SKM-1 treated with dmso at 0.1 percent for 144 hours (cell line): ENCODE results near the gene NEU4.
"Not testable (repeated sequence)": the region's sequence is repeated elsewhere in the genome, so short reads cannot be mapped to it uniquely, and the experiment has no call there.

Experiments
- DNase-seq: peaks from one replicate; lab custom pipeline; 2025; ENCODE audit not compliant: unreplicated experiment; lab: John Stamatoyannopoulos, UW

The NEU4 gene

GRCh38 chr2:241774419-241775222 lies 34.4 kb upstream of the NEU4 start:
- no peak for DNase-seq

DNA sequence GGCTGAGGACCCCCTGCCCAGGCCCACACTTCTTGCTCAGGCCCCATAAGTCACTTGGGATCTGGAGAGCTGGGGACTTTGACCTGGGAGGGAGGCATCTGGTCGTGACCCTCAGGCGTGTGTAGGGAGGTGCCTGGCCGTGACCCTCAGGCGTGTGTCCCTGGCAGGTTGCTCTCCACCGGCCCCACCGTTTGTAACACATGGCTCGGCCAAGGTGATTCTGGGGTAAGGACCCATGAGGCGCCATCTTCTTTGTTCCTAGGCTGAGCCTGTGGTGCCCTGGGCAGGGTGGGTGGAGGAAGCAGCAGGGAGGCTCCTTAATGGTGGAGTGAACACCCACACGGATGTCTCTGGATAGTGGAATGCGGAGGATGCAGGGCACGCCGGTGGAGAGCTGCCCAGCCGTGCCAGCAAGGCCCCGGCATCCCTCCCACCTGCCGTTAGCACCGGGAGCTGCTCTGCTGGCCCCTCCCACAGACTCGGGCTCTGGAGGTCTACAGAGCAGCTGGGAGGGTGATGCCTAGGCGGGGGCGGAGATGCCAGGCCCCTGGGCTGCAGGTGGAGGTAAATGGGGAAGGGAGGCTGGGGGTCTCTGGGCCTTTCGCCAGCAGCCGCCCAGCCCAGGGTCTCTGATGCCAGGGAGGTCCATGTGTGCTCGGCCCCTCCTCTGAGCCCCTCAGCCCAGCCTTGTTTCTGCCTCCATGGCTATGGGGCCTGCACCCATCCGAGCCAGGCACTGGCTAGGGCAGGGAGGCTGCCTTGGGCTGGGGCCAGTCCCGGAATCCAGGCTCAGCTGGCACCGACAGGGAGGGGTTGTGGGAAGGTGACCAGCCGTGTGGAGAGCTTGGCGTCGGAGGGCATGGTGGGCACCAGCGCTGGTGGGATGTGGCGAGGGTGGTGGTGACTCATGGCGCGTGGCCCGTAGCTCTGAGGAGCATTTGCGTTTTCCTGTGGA lies 33.5 kb upstream of the NEU4 start:
- no peak for DNase-seq

DNA sequence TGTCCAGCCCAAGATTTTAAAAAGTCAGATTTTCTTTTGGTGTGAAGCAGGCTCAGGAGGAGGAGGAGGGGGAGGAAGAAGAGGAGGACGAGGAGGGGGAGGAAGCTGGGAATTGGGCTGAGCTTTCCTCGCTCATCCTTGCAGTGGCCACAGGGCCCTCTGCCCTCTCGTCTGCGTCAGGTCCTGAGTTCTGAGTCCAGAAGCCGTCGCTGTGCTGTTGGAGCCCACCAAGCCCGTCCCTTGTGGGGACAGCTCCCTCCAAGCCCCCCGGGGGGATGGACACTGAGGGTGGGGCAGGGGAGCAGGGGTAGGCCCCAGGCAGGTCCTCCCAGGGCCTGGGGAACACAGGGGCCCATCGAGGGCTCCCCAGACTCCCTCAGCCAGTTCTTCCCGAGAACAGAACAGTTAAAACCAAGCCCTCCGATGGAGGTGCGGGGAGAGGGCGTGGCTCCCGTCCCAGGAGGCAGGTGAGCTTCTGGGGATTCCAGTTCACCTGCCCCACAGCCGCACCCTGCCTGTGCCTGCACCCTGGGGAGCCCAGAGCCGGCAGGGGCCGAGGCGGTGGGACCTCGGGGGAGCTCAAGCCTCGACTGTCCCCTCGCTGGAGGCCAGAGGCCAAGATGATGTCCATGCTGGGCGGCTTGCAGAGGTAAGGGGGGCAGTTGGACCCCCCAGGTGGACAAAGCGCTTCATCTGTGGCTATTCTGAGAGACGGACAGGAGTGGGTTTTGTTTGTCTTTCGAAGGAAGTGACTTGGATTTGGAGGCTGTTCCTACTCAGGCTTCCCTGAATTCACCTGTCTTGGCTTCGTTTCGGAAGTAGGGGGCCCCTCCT lies 32.4 kb upstream of the NEU4 start, which contains the start of gene GAL3ST2:
TSS of gene GAL3ST2 (plus strand) at position 487 of the 834 bp plus-strand sequence. CDS start at position 621, 134 bp downstream.
- DNase-seq: no peak

DNA sequence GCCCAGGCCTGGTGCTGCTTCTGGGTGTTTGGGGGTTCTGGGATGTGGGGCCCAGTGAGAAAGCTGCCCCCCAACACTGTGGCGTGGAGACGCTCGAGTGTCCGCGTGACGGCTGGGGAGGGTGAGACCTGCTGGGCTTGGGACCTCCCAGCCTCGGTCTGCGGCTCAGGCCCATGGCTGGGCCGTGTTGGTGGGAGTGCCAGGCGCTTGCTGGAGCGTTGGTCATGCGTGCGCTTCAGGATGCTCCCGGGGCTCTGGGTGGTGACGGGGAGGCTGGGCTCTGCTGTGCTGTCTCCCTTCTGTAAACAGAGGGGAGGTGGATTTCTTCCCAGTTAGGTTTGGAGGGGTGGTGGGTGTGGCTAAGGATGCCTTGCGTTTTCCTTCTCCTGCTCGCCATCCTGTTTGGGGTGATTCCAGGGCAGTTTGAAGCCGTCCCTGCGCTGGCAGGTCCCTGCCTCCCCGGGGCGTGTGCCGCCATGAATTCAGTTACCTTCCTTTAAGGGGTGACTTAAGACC lies 31.8 kb upstream of the NEU4 start:
- no peak for DNase-seq

DNA sequence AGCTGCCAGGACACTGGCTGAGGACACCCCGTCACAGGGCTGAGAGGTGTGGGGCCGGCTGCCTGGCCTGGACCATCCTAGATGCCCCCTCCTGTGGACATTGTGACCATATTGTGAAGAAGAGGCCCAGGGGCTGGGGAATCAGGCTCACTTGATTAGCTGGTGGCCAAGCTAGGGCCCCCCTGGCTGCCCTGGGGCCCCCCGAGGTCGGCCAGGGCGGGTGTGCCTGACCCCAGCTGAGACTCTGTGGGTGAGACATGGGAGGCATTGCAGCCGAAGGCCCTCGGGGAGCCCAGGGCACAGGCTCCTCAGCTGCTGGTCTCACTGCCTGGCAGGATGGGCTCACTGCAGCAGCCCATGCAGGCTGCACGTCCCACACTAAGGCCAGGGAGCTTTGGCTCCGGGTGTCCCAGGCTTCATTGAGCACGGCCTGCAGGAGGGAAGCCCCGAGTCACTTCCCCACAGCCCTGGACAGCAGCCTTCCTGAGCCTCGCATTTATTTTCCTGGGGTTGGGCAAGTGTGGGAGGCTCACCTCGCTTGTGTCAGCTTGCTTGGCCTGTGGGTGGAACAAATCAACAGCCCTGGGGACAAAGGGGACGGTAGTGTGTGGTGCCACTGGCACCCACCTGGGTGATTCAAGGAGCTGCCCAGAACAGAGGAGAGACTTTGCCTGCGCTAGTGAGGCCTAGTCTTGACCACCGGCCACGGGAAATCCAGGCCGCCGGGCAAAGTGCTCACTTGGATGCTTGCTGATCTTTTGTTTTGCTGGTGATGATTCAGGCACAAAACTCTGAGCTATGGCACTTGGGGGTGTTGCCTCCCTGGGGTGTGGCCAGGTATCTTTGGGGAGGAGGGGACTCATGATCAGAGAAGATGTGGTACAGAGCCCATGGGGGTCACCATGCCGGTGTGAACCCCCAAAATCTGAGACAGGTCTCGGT lies 31.0 kb upstream of the NEU4 start:
- no peak for DNase-seq

DNA sequence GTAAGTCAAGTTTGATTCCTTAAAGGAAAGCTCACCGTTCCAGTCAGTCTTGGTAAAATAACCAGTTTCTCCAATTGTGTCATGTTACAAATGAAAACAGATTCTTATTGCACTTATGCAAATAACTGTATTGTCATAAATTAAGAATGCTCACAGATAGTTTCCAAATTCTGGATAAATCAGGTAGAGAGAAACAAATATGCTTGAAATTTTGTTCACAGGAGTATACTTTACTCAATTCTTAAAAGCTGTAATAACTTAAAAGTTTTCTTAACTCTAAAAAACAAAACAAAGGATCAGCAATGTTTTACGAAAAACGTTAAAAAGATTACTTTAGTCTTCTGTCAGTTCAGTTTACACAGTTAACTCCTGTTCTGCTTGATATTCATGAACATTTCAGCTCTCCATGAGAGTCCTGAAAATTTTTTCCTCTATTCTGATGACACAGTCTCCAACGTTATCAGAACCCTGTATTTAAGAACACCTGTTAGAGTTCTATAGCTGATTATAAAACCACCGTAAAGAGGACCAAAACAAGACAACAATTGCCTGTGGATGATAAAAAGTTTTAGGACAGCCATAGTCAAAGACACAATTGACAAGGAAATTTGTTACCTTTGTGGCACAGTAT lies 27.9 kb upstream of the NEU4 start:
- DNase-seq: no peak

DNA sequence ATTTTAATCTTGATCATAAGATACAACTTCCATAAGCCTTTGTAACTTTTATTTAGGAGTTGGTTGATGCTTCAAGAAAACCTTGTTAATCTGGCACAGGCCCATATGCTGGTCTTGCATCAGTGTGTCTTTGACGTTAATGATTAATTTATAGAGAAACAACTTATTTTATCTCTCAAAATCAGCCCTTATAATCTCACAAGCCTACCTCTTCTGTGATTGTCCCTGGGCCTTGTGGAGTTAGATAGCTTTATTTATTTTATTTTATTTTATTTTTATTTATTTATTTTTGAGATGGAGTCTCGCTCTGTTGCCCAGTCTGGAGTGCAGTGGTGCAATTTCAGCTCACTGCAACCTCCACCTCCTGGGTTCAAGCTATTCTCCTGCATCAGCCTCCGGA lies 26.9 kb upstream of the NEU4 start:
- DNase-seq: not testable (repeated sequence)

DNA sequence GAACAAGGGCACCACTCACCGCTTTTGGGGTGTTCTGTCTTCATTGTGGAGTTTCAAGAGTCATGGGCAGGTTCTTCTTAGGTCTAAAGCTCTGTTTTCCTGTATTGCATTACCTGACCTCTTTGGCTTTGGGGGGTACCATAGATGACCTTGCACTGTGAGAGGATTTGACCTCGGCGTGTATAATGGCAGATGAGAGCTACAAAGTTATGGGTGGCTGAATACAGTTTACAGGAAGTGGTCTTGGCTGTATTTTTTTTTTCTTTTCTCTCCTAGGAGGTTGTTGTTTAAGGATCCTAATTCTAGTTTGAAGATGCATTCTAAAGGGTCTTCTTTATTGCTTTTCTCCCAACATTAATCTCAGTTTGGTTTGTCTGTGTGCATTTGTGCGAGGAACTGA lies 20.9 kb upstream of the NEU4 start:
- DNase-seq: no peak

- DNase-seq: no peak
These were observed 20.4 kb upstream of the NEU4 start for GRCh38 chr2:241788572-241788971.

DNA sequence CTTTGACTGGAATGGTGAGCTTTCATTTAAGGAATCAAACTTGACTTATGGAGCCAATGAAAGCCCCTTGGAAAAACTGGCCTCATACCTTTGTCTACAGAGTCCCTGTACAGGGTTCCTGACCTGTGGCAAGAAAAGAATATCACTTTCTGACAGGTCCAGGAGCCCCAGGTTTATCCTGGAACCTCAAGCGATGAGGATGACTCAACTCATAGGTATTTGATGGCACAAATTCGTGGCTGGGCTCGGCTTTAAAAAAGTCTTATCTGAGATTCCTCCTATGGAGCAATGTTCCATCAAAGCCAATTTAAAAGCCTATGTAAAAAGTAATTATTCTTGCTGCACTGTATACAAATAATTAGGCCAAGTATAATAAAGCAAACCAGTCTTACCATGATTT lies 17.6 kb upstream of the NEU4 start:
- DNase-seq: not testable (repeated sequence)

DNA sequence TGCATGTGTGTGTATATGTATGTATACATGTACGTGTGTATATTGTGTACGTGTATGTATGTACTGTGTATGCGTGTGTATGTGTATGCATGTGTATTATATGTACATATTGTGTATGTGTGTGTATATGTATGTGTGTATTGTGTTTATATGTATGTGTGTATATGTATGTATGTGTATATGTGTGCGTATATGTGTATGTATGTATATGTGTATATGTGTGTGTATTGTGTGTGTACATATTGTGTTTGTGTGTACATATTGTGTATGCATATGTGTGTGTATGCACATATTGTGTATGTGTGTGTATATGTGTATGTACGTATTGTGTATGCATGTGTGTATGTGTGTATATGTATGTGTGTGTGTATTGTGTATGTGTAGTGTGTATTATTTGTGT lies 15.6 kb upstream of the NEU4 start:
- DNase-seq: no peak

DNA sequence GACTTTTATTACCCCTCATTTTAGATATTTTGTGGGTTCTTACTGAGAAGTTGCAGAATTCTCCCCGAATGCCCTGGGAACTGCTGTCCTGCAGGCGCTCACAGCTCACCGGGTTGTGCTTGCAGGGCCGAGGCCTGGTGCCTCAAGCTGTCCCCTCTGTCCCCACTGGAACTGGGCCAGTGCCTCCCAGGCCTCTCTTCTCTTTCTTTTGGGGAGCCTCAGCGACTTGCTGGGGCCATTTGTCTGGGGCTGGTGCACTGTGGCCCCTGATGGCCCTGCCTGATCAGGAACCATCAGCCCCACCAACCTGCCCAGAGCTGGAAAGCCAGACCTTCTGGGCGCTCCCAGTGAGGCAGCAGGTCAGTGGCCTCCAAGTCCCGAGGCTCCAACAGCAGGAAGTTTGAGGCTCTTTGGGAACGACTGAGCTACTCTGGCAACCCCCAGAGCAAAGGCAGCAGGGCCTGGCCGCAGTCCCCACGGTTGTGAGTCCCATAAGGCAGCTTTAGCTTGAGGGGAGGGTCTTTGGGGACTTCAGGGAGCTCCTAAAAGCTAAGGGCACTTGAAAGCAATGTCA lies 14.7 kb upstream of the NEU4 start:
- no peak for DNase-seq

- no peak for DNase-seq
These were observed 13.7 kb upstream of the NEU4 start for GRCh38 chr2:241795021-241795999.

DNA sequence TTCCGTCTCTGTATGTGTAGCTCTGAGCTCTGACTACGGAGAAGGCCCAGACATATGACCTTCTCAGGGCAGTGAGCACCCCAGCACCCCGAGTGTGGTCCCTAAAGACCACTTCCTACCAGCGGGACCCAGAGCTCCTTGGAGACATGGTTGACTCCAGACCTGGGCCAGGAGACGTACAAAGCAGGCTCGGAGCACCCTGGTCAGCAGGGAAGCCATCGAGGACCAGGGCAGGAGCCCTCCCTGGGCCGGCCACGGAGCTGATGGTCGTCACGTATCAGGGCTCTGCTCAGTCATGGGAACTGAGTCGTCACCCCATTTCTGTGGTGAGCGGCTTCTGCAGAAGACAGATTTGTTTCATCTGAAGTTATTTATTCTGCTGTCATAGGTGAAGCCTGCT lies 12.8 kb upstream of the NEU4 start:
- DNase-seq: no peak

- no peak for DNase-seq
These were observed 12.3 kb upstream of the NEU4 start for GRCh38 chr2:241796610-241797138.

- no peak for DNase-seq
These were observed 11.4 kb upstream of the NEU4 start for GRCh38 chr2:241797441-241798080.

DNA sequence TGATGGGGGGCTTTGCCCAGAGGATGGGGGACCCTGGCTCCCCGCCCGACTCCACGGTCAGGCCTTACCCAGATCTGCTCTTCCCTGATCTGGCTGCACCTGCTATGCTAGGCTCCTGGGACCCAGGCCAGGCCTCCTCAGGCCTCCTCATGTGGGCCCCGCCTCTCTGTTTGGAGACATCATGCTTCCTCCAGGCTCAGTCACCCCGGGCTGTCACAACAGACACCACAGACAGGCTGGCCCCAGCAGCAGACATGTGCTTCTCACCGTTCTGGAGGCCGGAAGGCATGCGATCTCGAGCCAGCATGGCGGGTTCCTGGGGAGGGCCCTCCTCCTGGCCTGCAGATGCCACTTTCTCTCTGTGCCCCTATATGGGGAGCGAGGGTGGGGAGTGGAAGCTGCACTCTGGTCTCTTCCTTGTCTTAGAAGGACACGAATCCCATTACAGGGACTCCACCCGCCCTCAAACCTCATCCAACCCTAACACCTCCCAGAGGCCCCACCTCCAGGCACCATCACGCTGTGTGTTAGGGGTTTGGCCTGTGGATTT lies 10.8 kb upstream of the NEU4 start:
- DNase-seq: no peak
